Measurements from ENCODE around the gene NADK2.
"Not testable (repeated sequence)": the region's sequence is repeated elsewhere in the genome, so short reads cannot be mapped to it uniquely, and the experiment has no call there.

NADK2 gene

DNA sequence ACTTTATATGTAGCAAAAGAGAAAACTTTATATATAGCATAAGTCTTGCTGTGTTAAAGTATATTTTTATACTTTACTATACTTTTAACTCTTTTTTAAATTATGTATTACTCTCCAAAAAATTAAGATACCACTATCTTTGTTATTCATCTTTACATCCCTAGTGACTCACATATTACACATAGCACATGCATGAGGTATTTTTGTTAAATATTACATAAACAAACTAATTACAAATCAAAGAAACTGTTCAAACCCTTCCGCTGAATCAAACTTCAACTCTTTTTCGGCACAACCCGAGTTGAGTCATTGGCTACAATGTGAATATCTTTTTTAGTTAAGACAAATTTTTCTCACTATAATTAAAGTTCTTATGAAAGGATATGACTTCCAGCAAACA, 32.1 kb downstream of the NADK2 start:
- in situ Hi-C loops (cut with MboI; ENCODE audit: low sequenced_read_pairs) = no loop called here

DNA sequence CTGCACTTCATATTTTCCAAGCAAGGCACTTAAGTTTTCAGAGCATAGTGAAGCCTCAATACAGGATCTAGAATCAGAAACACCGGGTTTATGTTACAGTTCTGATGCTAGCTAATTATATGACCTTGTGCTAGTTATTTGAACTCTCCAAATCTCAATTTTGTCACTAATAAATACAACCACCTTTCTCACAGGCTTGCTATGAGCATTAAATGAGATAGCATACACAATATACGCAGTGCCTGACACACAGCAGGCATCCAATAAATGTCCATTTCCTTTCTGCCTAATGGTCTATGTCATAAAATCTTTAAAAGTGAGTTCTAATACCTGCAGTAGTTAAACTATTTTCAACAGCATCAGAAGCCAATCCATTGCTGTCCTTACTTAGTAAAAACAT, 32.9 kb downstream of the NADK2 start:
- in situ Hi-C loops (cut with MboI; ENCODE audit: low sequenced_read_pairs) = no loop called here

DNA sequence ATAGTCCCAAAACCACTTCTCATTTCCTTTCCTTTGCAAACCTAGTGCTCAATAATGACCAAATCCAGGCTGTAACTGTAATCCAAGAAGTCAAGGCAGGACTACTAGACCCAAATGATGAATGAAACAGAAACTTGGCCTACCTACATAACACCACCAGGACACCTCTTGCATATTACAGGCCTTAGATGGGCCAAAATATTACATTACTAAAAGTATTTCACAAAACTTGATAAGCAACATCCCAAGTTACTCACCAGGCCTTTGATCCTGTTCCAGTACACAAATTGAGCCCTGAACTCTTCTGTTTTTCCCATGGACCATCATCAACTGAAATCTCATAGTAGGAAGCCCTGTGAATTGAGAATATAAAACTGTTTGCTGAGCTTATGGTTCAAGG, 34.8 kb downstream of the NADK2 start:
- in situ Hi-C loops (cut with MboI; ENCODE audit: low sequenced_read_pairs) = no loop called here

DNA sequence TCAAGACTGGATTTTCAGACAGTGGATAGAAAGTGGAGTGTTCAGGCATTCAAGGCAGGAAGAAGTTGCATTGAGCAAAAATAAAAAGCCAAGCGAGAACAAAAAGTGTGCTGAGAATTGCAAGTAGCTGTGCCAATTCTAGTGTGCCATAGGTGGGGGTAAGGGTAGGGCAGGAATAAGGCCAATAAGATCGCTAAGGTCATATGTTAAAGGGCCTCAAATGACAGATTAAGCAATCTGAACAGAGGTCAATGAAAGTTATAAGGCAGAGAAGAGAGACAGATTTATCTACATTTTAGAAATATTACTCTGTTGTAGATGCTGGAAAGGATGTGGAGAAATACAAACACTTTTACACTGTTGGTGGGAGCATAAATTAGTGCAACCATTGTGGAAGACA, 36.4 kb downstream of the NADK2 start:
- in situ Hi-C loops (cut with MboI; ENCODE audit: low sequenced_read_pairs) = no loop called here

DNA sequence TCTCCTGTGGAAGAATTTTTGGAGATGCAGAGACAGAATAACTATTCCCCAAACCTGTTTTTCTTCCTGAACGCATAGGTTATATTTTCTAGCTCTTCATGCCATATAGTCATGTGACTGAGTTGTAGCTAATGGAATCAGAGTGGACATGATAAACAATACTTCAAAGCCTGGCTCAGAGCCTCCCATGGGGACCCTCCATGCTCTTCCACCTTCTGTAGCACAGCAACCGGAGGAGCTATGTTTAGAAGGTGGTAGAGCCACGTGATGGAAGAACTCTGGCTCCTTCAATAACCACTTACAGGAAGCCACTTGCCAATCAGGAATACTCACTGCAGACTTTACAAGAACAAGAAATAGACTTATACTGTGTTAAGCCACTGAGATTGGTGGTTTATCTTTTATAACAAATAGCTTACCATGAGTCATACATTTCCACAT, 39.2 kb downstream of the NADK2 start:
- in situ Hi-C loops (cut with MboI; ENCODE audit: low sequenced_read_pairs) = no loop called here

DNA sequence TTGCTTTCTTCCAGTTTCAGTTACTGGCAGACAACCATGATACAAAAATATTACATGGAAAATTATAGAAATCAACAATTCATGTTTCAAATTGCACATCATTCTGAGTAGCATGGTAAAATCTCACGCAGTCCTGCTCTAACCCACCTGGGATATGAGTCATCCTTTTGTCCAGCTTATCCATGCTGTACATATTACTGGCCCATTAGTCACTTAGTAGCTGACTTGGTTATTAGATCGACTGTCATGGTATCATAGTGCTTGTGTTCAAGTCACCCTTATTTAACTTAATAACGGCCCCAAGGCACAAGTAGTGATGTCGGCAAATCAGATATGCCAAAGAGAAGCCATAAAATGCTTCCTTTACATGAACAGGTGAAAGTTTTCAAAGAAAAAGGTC, 41.2 kb downstream of the NADK2 start:
- in situ Hi-C loops (cut with MboI; ENCODE audit: low sequenced_read_pairs) = no loop called here

DNA sequence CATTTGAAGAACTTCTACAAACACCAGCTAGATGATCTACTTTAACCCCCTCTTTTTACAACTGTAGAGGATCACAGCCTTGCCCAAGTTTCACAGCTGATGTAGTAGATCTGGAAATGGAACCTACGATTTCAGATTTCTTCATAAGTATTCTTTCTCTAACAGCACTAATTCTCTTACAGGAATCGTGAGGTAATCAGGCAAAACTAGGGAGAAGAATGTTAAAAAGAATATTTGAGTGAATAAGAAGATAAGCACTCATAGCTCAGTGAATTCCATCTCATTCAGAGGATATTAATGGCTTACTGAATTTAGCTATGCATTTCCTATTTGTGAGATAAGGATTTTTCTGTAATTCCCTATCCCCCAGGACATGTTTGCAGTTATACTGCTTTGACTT, 42.1 kb downstream of the NADK2 start:
- in situ Hi-C loops (cut with MboI; ENCODE audit: low sequenced_read_pairs) = no loop called here

DNA sequence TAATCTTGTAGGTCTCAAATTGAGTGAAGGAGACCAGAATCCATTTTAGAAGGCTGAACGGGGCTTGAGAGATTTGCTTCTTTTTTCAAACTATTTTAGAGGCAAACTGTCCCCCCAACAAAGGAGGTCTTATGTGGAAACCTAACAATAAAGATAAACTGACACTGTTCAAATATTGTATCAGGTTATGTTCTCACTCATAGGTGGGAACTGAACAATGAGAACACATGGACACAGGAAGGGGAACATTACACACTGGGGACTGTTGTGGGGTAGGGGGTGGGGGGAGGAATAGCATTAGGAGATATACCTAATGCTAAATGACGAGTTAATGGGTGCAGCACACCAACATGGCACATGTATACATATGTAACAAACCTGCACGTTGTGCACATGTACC, 42.9 kb downstream of the NADK2 start:
- in situ Hi-C loops (cut with MboI; ENCODE audit: low sequenced_read_pairs) = not testable (repeated sequence)

DNA sequence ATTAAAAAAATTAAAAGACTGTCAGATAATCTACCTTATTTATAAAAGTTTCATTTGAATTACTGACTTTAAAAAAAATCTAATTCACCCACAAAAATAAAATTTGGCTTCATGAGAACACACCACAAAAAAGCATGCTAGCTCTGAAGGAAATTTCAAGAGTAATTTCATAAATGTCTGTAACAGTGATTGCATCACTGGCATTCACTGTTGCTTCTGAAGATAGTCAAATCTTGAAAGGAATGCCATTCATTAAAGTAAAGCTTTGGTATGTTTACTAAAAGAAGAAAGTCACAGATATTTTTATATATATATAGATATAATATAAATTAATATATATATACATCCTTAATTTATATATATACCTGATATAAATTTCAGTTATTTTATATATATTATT, 43.4 kb downstream of the NADK2 start:
- in situ Hi-C loops (cut with MboI; ENCODE audit: low sequenced_read_pairs) = no loop called here

DNA sequence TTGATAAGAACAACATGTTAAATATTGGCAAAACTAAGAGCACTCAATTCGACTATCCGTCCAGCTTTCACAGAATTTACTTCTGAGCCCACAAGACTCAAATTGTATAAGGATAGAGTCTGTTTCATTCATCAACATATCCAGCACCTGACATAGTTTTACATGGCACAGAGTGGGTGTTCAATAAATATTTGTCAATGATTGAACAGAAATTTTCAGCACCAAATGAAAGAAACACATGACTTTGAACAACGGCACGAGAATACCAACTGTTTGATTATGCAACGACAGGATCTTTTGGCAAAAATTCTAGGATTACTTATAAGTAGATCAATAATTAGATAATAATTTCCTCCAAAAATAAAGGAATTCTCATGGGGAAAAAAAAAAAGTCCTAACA, 48.0 kb downstream of the NADK2 start:
- in situ Hi-C loops (cut with MboI; ENCODE audit: low sequenced_read_pairs) = no loop called here

DNA sequence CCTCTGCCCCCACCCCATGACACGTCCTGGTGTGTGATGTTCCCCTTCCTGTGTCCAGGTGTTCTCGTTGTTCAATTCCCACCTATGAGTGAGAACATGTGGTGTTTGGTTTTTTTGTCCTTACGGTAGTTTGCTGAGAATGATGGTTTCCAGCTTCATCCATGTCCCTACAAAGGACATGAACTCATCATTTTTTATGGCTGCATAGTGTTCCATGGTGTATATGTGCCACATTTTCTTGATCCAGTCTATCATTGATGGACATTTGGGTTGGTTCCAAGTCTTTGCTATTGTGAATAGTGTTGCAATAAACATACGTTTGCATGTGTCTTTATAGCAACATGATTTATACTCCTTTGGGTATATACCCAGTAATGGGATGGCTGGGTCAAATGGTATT, 57.3 kb downstream of the NADK2 start:
- in situ Hi-C loops (cut with MboI; ENCODE audit: low sequenced_read_pairs) = not testable (repeated sequence)

DNA sequence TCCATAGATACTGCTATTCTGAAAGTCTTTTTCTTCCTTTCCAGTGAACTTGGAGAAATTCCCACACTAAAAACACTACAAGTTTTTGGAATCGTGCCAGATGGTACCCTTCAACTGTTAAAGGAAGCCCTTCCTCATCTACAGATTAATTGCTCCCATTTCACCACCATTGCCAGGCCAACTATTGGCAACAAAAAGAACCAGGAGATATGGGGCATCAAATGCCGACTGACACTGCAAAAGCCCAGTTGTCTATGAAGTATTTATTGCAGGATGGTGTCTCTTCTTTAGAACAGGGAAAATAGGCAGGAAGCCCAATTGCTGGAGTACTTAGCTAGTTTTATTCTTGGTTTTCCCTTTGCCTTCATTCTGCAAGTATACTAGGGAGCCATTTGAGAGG, 60.0 kb downstream of the NADK2 start:
- in situ Hi-C loops (cut with MboI; ENCODE audit: low sequenced_read_pairs) = no loop called here

DNA sequence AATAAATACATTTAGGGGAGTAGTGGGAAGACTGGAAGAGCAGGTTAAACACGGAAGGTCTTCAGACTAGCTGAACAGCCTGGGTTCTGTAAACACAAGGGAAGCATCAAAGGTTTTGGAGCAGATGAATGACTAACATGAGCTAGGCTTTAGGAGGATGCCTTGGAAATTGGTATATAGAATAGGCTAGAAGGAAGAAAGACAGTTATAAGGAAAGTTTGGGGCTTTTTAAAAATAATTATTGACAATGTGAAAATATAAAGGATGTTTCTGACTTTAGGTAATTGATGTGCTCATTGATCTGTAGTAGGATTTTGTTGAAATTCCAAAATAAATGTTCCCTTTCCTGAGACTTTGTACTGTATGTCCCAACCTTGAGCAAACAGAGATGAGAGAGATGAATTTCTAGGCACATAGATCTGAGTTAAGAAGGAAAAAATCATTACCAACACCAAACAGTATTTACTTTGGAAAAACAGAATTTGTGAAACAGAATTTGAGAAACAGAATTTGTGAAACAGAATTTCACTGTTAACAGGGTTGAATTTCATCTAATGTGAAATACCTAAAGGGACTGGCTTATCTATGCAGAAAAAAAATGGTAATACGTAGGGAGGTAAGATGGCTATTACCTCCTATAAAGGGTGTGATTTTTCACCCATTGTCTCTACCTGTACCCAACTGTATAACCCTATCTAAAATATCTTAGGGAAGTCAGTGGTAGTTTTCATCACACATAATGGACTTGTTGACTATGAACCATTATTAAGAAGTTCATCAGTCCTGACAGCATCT, 61.0 kb downstream of the NADK2 start:
- in situ Hi-C loops (cut with MboI; ENCODE audit: low sequenced_read_pairs) = no loop called here

DNA sequence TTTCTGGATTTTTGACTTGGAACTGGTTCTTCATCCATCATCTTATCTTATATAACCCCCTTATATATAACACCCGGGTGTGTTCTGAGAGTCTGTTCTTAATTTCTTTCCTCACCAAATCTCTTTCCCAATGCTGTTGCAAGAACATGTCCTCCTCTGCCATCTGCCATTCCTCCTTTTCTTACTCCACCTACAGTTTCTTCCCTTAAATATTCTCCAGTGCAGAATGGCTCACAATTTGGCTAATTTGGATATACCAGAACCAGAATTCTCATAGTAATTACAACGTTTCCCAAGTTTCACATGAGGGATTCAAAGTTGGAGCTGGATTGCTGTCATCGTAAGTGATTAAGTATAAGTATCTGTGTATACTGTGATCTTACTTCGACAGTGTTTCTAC, 61.8 kb downstream of the NADK2 start:
- in situ Hi-C loops (cut with MboI; ENCODE audit: low sequenced_read_pairs) = no loop called here

DNA sequence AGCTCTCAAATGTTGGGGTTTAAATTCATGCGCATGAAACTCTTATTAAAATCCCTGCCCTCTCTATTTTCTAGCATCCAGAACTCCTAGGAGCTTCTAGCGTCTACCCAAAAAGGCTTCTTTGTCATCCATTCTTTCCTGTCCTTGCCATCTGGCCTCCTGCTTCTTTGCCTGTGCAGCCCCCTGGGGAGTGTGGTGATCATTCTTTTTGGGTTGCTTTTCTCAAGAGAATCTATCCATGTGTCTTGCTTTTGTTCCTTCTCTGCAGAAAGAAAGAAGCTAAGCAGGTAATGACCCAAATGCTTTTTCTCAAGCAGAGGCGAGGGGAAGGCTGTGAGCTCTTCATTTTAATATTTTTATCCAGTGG, 63.2 kb downstream of the NADK2 start:
- in situ Hi-C loops (cut with MboI; ENCODE audit: low sequenced_read_pairs) = no loop called here

DNA sequence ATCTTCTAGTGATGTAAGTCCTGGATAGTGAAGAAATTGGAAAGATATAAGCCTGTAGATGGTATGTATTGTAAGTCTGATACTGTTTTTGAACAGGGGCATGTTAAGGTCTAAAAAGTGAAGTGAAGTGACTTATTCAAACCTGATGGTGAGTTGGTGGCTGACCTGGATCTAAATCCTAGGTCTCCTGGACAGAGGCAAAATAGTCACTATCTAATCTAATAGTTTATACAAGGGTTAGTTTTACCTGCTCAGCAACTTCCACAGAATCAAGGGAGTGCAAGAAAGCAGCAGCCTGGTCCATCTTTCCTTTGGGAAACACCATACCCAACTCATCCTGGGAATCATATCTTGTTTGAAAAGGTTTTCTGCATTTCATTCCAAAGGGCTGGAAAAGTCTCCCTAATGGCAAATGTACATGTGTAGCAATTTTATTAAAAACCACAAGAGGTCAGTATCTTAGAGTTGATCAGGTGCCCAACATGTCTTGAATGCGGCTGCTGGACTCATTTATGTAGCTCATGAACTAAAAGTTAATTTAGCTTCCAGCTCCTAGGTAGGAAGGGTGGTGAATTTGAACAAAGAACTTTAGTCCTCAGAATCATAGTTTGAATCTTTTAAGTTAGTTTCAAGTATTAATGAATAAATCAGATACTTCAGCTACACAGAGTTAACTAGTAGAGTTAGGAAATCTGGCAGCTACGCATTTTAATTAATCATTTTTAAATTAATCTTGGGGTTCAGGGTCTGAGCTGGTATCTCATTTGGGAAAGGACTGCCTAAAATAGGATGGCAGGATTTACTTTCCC, 63.8 kb downstream of the NADK2 start:
- in situ Hi-C loops (cut with MboI; ENCODE audit: low sequenced_read_pairs) = no loop called here

DNA sequence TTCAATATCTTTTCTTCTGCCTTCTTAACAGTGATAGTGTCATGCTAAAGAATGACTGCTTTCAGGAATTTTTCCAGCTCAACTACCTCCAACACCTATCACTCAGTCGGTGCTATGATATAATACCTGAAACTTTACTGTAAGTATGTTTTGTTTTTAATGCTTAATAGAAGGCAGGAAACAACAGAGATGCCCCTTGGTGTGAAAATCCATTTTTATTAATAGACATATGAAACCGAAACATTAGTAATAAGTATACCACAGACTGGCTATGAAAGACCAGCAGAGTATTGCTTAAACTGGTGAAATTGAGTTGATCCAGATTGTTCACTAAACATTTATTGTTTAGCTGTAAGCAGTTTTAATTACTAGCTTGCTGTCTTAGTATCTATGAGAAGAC, 64.6 kb downstream of the NADK2 start:
- in situ Hi-C loops (cut with MboI; ENCODE audit: low sequenced_read_pairs) = no loop called here

DNA sequence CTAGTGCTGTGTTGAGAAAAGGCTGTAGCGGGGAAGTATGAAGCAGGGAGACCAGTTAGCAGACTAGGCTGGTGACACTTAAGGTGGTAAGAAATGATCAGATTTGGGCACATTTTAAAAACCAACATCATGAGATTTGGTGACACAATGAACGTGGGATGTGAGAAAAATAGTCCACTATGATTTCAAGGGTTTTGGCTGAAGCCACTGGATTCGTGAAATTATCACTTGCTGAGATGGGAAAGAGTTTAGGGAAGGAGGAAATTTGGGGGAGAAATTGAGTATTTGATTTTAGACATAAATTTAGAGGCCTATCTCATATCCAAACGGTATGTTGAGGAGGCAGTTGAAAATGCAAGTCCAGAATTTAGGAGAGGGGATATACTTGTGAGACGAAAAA, 66.7 kb downstream of the NADK2 start:
- in situ Hi-C loops (cut with MboI; ENCODE audit: low sequenced_read_pairs) = no loop called here

DNA sequence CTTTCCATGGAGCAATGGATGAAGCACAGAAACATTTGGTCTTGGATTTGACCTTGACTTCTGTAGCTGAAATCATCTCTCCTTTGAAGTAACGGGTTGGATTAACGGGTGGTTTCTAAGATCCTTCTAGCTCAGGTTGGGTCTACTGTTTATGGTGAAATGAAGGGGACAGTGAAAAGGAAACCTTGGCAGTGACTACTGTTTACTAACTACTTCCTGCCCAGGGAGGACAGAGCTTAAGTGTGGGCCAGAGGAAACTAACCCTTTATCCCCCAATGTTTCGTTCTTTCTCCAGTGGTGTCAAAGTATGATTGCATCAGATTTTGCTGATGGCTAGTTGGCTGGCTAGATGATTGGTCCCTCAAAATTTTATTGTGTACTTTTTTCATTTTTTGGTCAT, 67.6 kb downstream of the NADK2 start:
- in situ Hi-C loops (cut with MboI; ENCODE audit: low sequenced_read_pairs) = no loop called here

DNA sequence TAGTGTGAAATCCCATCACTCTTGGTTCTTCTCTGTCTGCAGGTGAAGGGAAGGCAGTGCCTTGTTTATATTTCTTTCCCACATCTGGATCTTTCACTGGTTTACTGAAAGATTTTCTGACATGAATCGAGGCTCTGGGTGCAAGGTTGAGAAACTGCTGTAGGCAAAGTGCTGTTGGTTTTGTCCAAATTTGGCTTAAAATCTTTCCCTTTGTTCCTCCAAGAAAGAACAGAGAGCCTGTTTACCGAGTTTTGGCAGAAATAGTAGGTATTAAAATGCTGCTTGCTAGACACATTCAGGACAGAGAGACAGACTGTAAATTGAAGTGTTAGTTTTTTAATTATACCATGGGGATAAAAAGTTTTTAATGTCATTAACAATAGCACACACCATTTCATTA, 68.3 kb downstream of the NADK2 start:
- in situ Hi-C loops (cut with MboI; ENCODE audit: low sequenced_read_pairs) = no loop called here

DNA sequence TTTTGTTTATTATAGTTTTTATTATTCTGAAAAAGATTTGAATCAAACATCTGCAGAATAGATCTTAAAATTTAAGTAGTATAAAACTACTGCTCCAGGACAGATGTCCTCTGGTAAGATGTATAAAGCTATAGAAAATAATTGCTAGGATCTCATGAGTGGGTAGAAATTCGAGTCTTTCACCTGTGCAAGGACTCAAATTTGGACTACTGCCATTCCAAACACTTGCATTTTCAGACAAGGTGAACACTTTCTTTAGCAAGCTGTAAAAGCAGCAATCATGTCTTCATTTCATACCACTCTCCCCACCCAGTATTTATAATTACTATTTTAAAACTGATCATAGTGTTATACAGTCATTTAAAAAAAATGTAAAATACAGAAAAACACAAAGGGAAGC, 69.1 kb downstream of the NADK2 start:
- in situ Hi-C loops (cut with MboI; ENCODE audit: low sequenced_read_pairs) = no loop called here

DNA sequence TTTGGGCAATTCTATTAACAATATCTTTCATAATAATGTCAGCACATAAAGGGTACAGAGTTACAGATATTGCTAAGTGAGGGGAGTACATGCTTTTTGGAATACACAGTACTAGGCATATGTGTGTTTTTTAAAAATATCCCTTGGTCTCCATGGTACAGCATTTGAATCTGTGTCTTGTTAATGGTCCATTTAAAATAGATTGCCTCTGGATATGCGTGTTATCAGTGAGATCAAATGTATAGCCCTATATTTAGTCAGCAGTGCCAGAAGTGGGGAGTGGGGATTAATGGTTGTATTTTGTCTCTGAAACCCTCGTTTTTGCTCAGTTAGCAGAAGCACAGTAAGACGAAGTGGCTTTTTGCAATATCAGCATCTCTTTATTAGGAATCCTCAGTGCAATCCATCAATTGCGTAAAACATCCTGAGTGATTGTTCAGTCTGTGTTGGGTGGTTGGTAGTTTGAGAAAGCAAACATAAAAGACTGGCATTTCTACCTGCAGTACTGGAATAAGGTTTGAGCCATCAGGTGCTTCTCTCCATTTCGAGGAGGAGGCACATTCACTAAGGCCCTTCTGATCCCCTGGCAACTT, 70.8 kb downstream of the NADK2 start:
- in situ Hi-C loops (cut with MboI; ENCODE audit: low sequenced_read_pairs) = no loop called here
